ENCODE data around the gene GPR83. TPM values are rescaled to one million over a fixed set of nuclear protein-coding genes. Genes with fewer than 3 reads are reported as not detected.

GPR83 gene
- total and polyA plus RNA-seq, 2 of the 4 experiments (the other 2 are of a cell fraction): under 0.01 to 0.07 TPM

- TSS peak; percentile 58 for BruUV-seq (replicated peaks)
- Histone ChIP-seq H2AK5ac (ENCODE audit: low read depth, low read length) (no peak overlapping the region), H3K14ac (replicated peaks; ENCODE audit: low read depth, low read length) (no peak overlapping the region), H4K91ac (ENCODE audit: insufficient read depth, low read depth, low read length) (no peak overlapping the region), H2AK9ac (replicated peaks; ENCODE audit: low read depth, low read length, poor library complexity) (no peak overlapping the region), H3K36me3 (ENCODE audit: control insufficient read depth, insufficient read depth, low read length) (no peaks in the 10 kb centered on the region), H2BK20ac (ENCODE audit: low read depth, low read length) (no peak overlapping the region), H3K56ac (ENCODE audit: extremely low read depth, insufficient read depth, low read length) (no peak overlapping the region), H3K4me2 (ENCODE audit: low read depth, low read length) (no peak overlapping the region), H2BK15ac (ENCODE audit: low read depth, low read length) (no peak overlapping the region), H3K79me1 (ENCODE audit: low read depth in 1 of 2, low read length in 2 of 2) (no peaks in the 10 kb centered on the region), H3K9me1 (ENCODE audit: insufficient read depth, low read length) (no peaks in the 10 kb centered on the region), H4K8ac (ENCODE audit: low read depth in 2 of 2, low read length in 2 of 2) (no peak overlapping the region), H2BK120ac (ENCODE audit: low read depth, low read length) (no peak overlapping the region), H3K9ac (ENCODE audit: low read depth, low read length) (no peak overlapping the region), H4K20me1 (ENCODE audit: insufficient read depth, low read length) (no peaks in the 10 kb centered on the region), H3K4me3 (ENCODE audit: insufficient read depth, low read depth, low read length) (no peak overlapping the region), H2AFZ (replicated peaks; ENCODE audit: low read length, poor library complexity) (no peak overlapping the region), H3K18ac (ENCODE audit: low read depth, low read length) (no peak overlapping the region), H3K4ac (ENCODE audit: low read depth, low read length) (no peak overlapping the region), H2BK5ac (ENCODE audit: low read depth, low read length, poor library complexity, severe bottlenecking) (no peak overlapping the region), H3K27ac (ENCODE audit: insufficient read depth, low read length) (no peak overlapping the region), H4K5ac (ENCODE audit: low read depth, low read length) (no peak overlapping the region), H3K4me1 (ENCODE audit: control insufficient read depth, insufficient read depth, low read length) (no peaks in the 10 kb centered on the region), H3K9me3 (ENCODE audit: control insufficient read depth, insufficient read depth, low read length) (no peaks in the 10 kb centered on the region), H3K23ac (ENCODE audit: low read depth, low read length) (no peak overlapping the region), H3K27me3 (ENCODE audit: control insufficient read depth, insufficient read depth, low read length) (no peaks in the 10 kb centered on the region)
- CTCF ChIA-PET: interaction anchor here (0.6 to 4.2 kb wide), 10 partner anchors 11 to 522 kb away, joined by 3 to 15 read pairs (median 3); no protein-coding TSS in a partner anchor
- dilution Hi-C loops (cut with HindIII; ENCODE audit: low sequenced_read_pairs, unreplicated experiment): no loop called here
- in situ Hi-C loops (cut with MboI; ENCODE audit: low sequenced_read_pairs): no loop called here
- DNase-seq (peak; percentile 59), ATAC-seq (ENCODE audit: low read depth) (peak; percentile 73)
- WGBS, 2 experiments (ENCODE audit: extremely low coverage in 2 of 2, insufficient read length in 1 of 2): no CpG with 5 or more reads among the region's 4 CpGs
- peak; percentile 82 for TF ChIP-seq SMC3 (IDR thresholded peaks at IDR 0.05; ENCODE audit: low read depth, low read length)
- peak; percentile 70 for TF ChIP-seq RAD21 (IDR thresholded peaks at IDR 0.05; ENCODE audit: low read length)
- no peak for TF ChIP-seq RCOR1 (IDR thresholded peaks at IDR 0.05; ENCODE audit: insufficient replicate concordance, low read length)
- TF ChIP-seq, protein P1, sequence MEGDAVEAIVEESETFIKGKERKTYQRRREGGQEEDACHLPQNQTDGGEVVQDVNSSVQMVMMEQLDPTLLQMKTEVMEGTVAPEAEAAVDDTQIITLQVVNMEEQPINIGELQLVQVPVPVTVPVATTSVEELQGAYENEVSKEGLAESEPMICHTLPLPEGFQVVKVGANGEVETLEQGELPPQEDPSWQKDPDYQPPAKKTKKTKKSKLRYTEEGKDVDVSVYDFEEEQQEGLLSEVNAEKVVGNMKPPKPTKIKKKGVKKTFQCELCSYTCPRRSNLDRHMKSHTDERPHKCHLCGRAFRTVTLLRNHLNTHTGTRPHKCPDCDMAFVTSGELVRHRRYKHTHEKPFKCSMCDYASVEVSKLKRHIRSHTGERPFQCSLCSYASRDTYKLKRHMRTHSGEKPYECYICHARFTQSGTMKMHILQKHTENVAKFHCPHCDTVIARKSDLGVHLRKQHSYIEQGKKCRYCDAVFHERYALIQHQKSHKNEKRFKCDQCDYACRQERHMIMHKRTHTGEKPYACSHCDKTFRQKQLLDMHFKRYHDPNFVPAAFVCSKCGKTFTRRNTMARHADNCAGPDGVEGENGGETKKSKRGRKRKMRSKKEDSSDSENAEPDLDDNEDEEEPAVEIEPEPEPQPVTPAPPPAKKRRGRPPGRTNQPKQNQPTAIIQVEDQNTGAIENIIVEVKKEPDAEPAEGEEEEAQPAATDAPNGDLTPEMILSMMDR (conservative IDR thresholded peaks at IDR 0.05; ENCODE audit: low read depth, low read length): peak; percentile 70
- TF ChIP-seq MAFK (IDR thresholded peaks at IDR 0.05; ENCODE audit: low read depth, low read length): no peak
- TF ChIP-seq RFX5 (IDR thresholded peaks at IDR 0.05; ENCODE audit: low read depth, low read length): no peak
- TF ChIP-seq USF2 (IDR thresholded peaks at IDR 0.05; ENCODE audit: low read depth, low read length): no peak
- intact Hi-C loops (cut with micrococcal nuclease): loop anchor here (1.0 kb wide), 3 partner anchors 234 to 522 kb away; no protein-coding TSS in a partner anchor
- POLR2A ChIA-PET (ENCODE audit: unreplicated experiment): no interaction called here
Observed at GRCh38 chr11:94417386-94417987, 16.3 kb upstream of the GPR83 start.

All from IMR-90 (cell line).